ENCODE data around the gene ST7.

The ST7 gene

GRCh38 chr7:116979430-116979829, 26.1 kb downstream of the ST7 start:
- no peak for DNase-seq

- DNase-seq, result no peak
Measured at GRCh38 chr7:116980354-116980753, 27.1 kb downstream of the ST7 start.

GRCh38 chr7:116981939-116982338, 28.6 kb downstream of the ST7 start:
- no peak for DNase-seq

GRCh38 chr7:116984511-116984910, 31.2 kb downstream of the ST7 start:
- DNase-seq, result no peak

GRCh38 chr7:116984917-116985316, 31.6 kb downstream of the ST7 start:
- DNase-seq, result no peak

- no peak for DNase-seq
Measured at GRCh38 chr7:116985575-116985974, 32.3 kb downstream of the ST7 start.

GRCh38 chr7:116986611-116987565, 33.6 kb downstream of the ST7 start:
- no peak for DNase-seq

GRCh38 chr7:116988363-116988989, 35.2 kb downstream of the ST7 start:
- DNase-seq, result no peak

GRCh38 chr7:116990056-116990455, 36.8 kb downstream of the ST7 start:
- no peak for DNase-seq

GRCh38 chr7:116991233-116991632, 37.9 kb downstream of the ST7 start:
- no peak for DNase-seq

- DNase-seq, result no peak
Measured at GRCh38 chr7:116994611-116995010, 41.3 kb downstream of the ST7 start.

- DNase-seq, result no peak
Measured at GRCh38 chr7:116997972-116998371, 44.7 kb downstream of the ST7 start.

- no peak for DNase-seq
Measured at GRCh38 chr7:116998567-116999175, 45.4 kb downstream of the ST7 start.

- DNase-seq, result no peak
Measured at GRCh38 chr7:116999311-116999710, 46.0 kb downstream of the ST7 start.

- no peak for DNase-seq
Measured at GRCh38 chr7:117001283-117001682, 48.0 kb downstream of the ST7 start.

- no peak for DNase-seq
Measured at GRCh38 chr7:117004899-117005298, 51.6 kb downstream of the ST7 start.

- no peak for DNase-seq
Measured at GRCh38 chr7:117005449-117005848, 52.1 kb downstream of the ST7 start.

GRCh38 chr7:117006907-117007684, 53.8 kb downstream of the ST7 start:
- no peak for DNase-seq

- no peak for DNase-seq
Measured at GRCh38 chr7:117008118-117008885, 55.0 kb downstream of the ST7 start.

- DNase-seq, result no peak
Measured at GRCh38 chr7:117008886-117009531, 55.7 kb downstream of the ST7 start.

- no peak for DNase-seq
Measured at GRCh38 chr7:117009705-117010361, 56.5 kb downstream of the ST7 start.

Measured in left hindlimb (tissue), 1 donor.